Trophoblast cell (in vitro differentiated cells and primary cell): ENCODE data around the gene NDUFA11.
A peak's percentile ranks its signal among the peaks of the same experiment; 100 is the strongest.

Source experiments
- DNase-seq, 2 donors: peaks; one replicate each; pipeline ENCODE4 v3.0.0-alpha.2; 2016
- H2AFZ ChIP-seq: 2 replicates; pipeline ENCODE4 v1.6.1; 2013; ENCODE audit warnings: low read length, moderate library complexity, mild to moderate bottlenecking; ENCODE audit not compliant: insufficient read depth, poor library complexity
- H2AK5ac ChIP-seq: 2 replicates; pipeline ENCODE4 v1.6.1; 2013; ENCODE audit warnings: mild to moderate bottlenecking, low read length
- H2BK120ac ChIP-seq: 2 replicates; pipeline ENCODE4 v1.6.1; 2013; ENCODE audit warnings: low read length, mild to moderate bottlenecking, moderate library complexity; ENCODE audit not compliant: insufficient read depth, poor library complexity
- H2BK12ac ChIP-seq: 2 replicates; pipeline ENCODE4 v1.6.1; 2013; ENCODE audit warnings: mild to moderate bottlenecking, low read length, moderate library complexity
- H2BK5ac ChIP-seq: 2 replicates; pipeline ENCODE4 v1.6.1; 2013; ENCODE audit warnings: low read length, low read depth, moderate library complexity, mild to moderate bottlenecking; ENCODE audit not compliant: poor library complexity
- H3K14ac ChIP-seq: 2 replicates; pipeline ENCODE4 v1.6.1; 2013; ENCODE audit warnings: mild to moderate bottlenecking, low read length
- H3K18ac ChIP-seq: 2 replicates; pipeline ENCODE4 v1.6.1; 2013; ENCODE audit warnings: mild to moderate bottlenecking, low read length
- H3K23ac ChIP-seq: 2 replicates; pipeline ENCODE4 v1.6.1; 2013; ENCODE audit warnings: low read length
- H3K27ac ChIP-seq: 2 replicates; pipeline ENCODE4 v1.5.1; 2013; ENCODE audit warnings: low read depth, mild to moderate bottlenecking, inconsistent platforms, low read length, moderate library complexity
- H3K27me3 ChIP-seq: 2 replicates; pipeline ENCODE4 v1.6.1; 2013; ENCODE audit warnings: inconsistent platforms, mild to moderate bottlenecking, low read length, moderate library complexity; ENCODE audit not compliant: insufficient read depth
- H3K36me3 ChIP-seq, 2 experiments: 1 replicate in 1 of 2; 2 replicates in 1 of 2; pipeline ENCODE4 v1.6.1; 2013; ENCODE audit warnings: low read length in 2 of 2, mild to moderate bottlenecking in 2 of 2, moderate library complexity in 1 of 2; ENCODE audit not compliant: insufficient read depth in 2 of 2, control insufficient read depth in 1 of 2
- H3K4ac ChIP-seq: 2 replicates; pipeline ENCODE4 v1.6.1; 2013; ENCODE audit warnings: low read depth, mild to moderate bottlenecking, low read length, moderate library complexity
- H3K4me1 ChIP-seq, 2 experiments: 1 replicate in 1 of 2; 2 replicates in 1 of 2; pipeline ENCODE4 v1.6.1; 2013; ENCODE audit warnings: low read length in 2 of 2, mild to moderate bottlenecking in 2 of 2, moderate library complexity in 1 of 2; ENCODE audit not compliant: insufficient read depth in 2 of 2, control insufficient read depth in 1 of 2
- H3K4me2 ChIP-seq: 2 replicates; pipeline ENCODE4 v1.6.1; 2013; ENCODE audit warnings: inconsistent platforms, mild to moderate bottlenecking, low read length, moderate library complexity
- H3K4me3 ChIP-seq: 2 replicates; pipeline ENCODE4 v1.5.1; 2013; ENCODE audit warnings: mild to moderate bottlenecking, low read depth, low read length, inconsistent platforms
- H3K79me1 ChIP-seq: one replicate; pipeline ENCODE4 v1.6.1; 2013; ENCODE audit warnings: low read length
- H3K79me2 ChIP-seq: 2 replicates; pipeline ENCODE4 v1.6.1; 2013; ENCODE audit warnings: low read length, mild to moderate bottlenecking; ENCODE audit not compliant: control insufficient read depth, insufficient read depth, poor library complexity
- H3K9ac ChIP-seq: 2 replicates; pipeline ENCODE4 v1.6.1; 2013; ENCODE audit warnings: mild to moderate bottlenecking, low read length
- H3K9me3 ChIP-seq: 2 replicates; pipeline ENCODE4 v1.6.1; 2013; ENCODE audit warnings: low read depth, mild to moderate bottlenecking, control low read depth, inconsistent platforms, low read length; ENCODE audit not compliant: insufficient read depth
- H4K12ac ChIP-seq: 2 replicates; pipeline ENCODE4 v1.6.1; 2013; ENCODE audit warnings: low read depth, mild to moderate bottlenecking, low read length, moderate library complexity
- H4K8ac ChIP-seq: 2 replicates; pipeline ENCODE4 v1.6.1; 2013; ENCODE audit warnings: low read depth, mild to moderate bottlenecking, low read length, moderate library complexity
- H4K91ac ChIP-seq: one replicate; pipeline ENCODE4 v1.6.1; 2013; ENCODE audit warnings: low read depth, mild to moderate bottlenecking, low read length, moderate library complexity
- WGBS: extraction: QIAGEN DNeasy Blood & Tissue Kit; methylation state at CpG from one replicate; pipeline ENCODE4 v1.1.7; 2013; ENCODE audit warnings: missing lambda C conversion rate; ENCODE audit not compliant: insufficient read length, insufficient coverage; ENCODE audit errors: extremely low coverage; 5-methylcytosine and 5-hydroxymethylcytosine counted together

Gene NDUFA11

GRCh38 chr19:5899728-5900526, 3.7 kb downstream of the NDUFA11 start:
- H3K14ac ChIP-seq, result no peak overlapping the region
- H4K91ac ChIP-seq, result no peak overlapping the region
- H4K8ac ChIP-seq, result no peak overlapping the region
- H3K79me1 ChIP-seq, result peaks cover 9% of the 10 kb centered on the region
- peaks cover 34 to 36% of the 10 kb centered on the region in 2 experiments for H3K36me3 ChIP-seq
- H2AK5ac ChIP-seq, result no peak overlapping the region
- no peak overlapping the region for H2BK5ac ChIP-seq
- DNase-seq, result no peak
- H3K18ac ChIP-seq, result no peak overlapping the region
- H2AFZ ChIP-seq, result no peak overlapping the region
- no peaks in the 10 kb centered on the region for H3K27me3 ChIP-seq
- peaks cover 5% of the 10 kb centered on the region in 2 experiments for H3K4me1 ChIP-seq
- peak overlapping the region; percentile 70 for H3K4ac ChIP-seq
- H3K9ac ChIP-seq, result no peak overlapping the region
- no peak overlapping the region for H2BK120ac ChIP-seq
- no peak overlapping the region for H3K4me2 ChIP-seq
- WGBS, result no CpG with 5 or more reads among the region's 13 CpGs
- H3K23ac ChIP-seq, result no peak overlapping the region
- no peak overlapping the region for H3K27ac ChIP-seq
- H2BK12ac ChIP-seq, result no peak overlapping the region
- H4K12ac ChIP-seq, result no peak overlapping the region
- peaks cover 7% of the 10 kb centered on the region for H3K9me3 ChIP-seq
- H3K79me2 ChIP-seq, result peaks cover 16% of the 10 kb centered on the region
- H3K4me3 ChIP-seq, result no peak overlapping the region

DNA sequence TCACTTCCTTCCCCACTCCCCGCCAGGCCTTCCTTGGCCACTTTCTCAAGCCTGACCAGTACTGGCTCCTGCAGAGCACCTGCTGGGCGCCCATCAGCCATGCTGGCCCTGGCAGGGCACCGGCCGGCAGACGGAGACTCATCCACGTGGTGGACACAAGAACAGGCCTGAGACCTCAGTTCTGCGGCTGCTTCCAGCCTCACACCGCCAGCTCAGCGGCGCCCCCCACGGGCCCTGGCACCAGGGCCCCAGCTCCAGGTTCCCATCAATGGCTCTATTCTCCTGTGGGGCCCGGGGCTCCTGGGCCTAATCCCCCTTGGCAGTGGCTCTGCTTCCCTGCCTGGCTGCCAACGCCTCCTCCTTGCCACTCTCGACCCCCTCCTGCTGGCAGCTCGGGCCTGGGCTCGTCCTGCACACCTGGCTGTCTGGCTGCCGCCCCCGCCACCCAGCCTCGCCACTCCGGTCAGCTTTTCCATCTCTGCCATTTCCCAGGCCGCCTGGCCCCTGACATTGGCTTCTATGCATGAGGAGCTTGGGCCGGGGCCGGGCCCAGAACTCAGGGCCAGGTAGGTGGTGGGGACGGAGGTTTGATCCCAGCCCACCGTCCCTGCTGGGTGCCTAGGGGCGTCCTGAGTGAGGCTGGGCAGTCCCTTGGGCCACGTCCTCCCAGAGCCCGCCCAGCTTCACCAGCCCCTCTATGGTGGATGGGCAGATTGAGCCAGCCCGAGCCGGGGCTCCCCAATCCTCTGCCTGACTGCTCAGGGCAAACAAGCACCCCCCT, 6.2 kb downstream of the NDUFA11 start:
- Histone ChIP-seq H3K27me3 (no peaks in the 10 kb centered on the region), H3K4me2 (no peak overlapping the region), H3K9me3 (peaks cover 7% of the 10 kb centered on the region), H2AK5ac (no peak overlapping the region), H3K18ac (no peak overlapping the region), H2BK120ac (no peak overlapping the region), H4K91ac (no peak overlapping the region), H3K4me3 (no peak overlapping the region), H4K8ac (no peak overlapping the region), H3K79me2 (peaks cover 4% of the 10 kb centered on the region), H3K36me3 (peaks cover 41 to 45% of the 10 kb centered on the region in 2 experiments), H3K23ac (no peak overlapping the region), H3K4me1 (peaks cover under 1 to 1% of the 10 kb centered on the region in 2 experiments), H3K4ac (no peak overlapping the region), H3K27ac (no peak overlapping the region), H4K12ac (no peak overlapping the region), H3K79me1 (no peaks in the 10 kb centered on the region), H3K14ac (no peak overlapping the region), H2BK12ac (no peak overlapping the region), H2AFZ (no peak overlapping the region), H2BK5ac (no peak overlapping the region), H3K9ac (no peak overlapping the region)
- no peak for DNase-seq
- WGBS, result no CpG with 5 or more reads among the region's 30 CpGs

GRCh38 chr19:5896365-5897076, 7.1 kb downstream of the NDUFA11 start:
- H3K9me3 ChIP-seq, result peaks cover 7% of the 10 kb centered on the region
- no peak overlapping the region for H3K4me2 ChIP-seq
- H3K27ac ChIP-seq, result no peak overlapping the region
- peaks cover 41 to 45% of the 10 kb centered on the region in 2 experiments for H3K36me3 ChIP-seq
- H2AFZ ChIP-seq, result no peak overlapping the region
- H3K79me1 ChIP-seq, result no peaks in the 10 kb centered on the region
- H3K4me1 ChIP-seq, result peaks cover 0 to 2% of the 10 kb centered on the region in 2 experiments
- no peak overlapping the region for H4K91ac ChIP-seq
- H2AK5ac ChIP-seq, result no peak overlapping the region
- peaks cover 3% of the 10 kb centered on the region for H3K79me2 ChIP-seq
- no peak overlapping the region for H3K14ac ChIP-seq
- no peak for DNase-seq
- H3K18ac ChIP-seq, result no peak overlapping the region
- H2BK120ac ChIP-seq, result no peak overlapping the region
- no peak overlapping the region for H3K9ac ChIP-seq
- H3K27me3 ChIP-seq, result no peaks in the 10 kb centered on the region
- H4K8ac ChIP-seq, result no peak overlapping the region
- H2BK5ac ChIP-seq, result no peak overlapping the region
- no peak overlapping the region for H3K4ac ChIP-seq
- no peak overlapping the region for H4K12ac ChIP-seq
- H3K4me3 ChIP-seq, result no peak overlapping the region
- no peak overlapping the region for H3K23ac ChIP-seq
- no CpG with 5 or more reads among the region's 29 CpGs for whole genome bisulfite sequencing
- H2BK12ac ChIP-seq, result no peak overlapping the region

- H3K9ac ChIP-seq, result no peak overlapping the region
- H3K14ac ChIP-seq, result no peak overlapping the region
- H3K4me2 ChIP-seq, result no peak overlapping the region
- H2BK120ac ChIP-seq, result no peak overlapping the region
- H3K79me2 ChIP-seq, result peaks cover 3% of the 10 kb centered on the region
- no peak overlapping the region for H4K12ac ChIP-seq
- H3K4me1 ChIP-seq, result peaks cover 0 to 2% of the 10 kb centered on the region in 2 experiments
- H3K79me1 ChIP-seq, result no peaks in the 10 kb centered on the region
- H2AFZ ChIP-seq, result no peak overlapping the region
- WGBS, result no CpG with 5 or more reads among the region's 8 CpGs
- no peak overlapping the region for H3K18ac ChIP-seq
- DNase-seq, result no peak
- no peak overlapping the region for H2BK5ac ChIP-seq
- H3K36me3 ChIP-seq, result peaks cover 41 to 42% of the 10 kb centered on the region in 2 experiments
- no peaks in the 10 kb centered on the region for H3K27me3 ChIP-seq
- H2BK12ac ChIP-seq, result no peak overlapping the region
- H4K8ac ChIP-seq, result no peak overlapping the region
- no peak overlapping the region for H3K27ac ChIP-seq
- no peak overlapping the region for H2AK5ac ChIP-seq
- H3K4me3 ChIP-seq, result no peak overlapping the region
- H3K9me3 ChIP-seq, result peaks cover 7% of the 10 kb centered on the region
- H3K23ac ChIP-seq, result no peak overlapping the region
- H3K4ac ChIP-seq, result no peak overlapping the region
- no peak overlapping the region for H4K91ac ChIP-seq
These were observed 7.7 kb downstream of the NDUFA11 start for GRCh38 chr19:5895890-5896289.
